ENCODE results near the gene FAM135A.

The FAM135A gene

GRCh38 chr6:70409216-70409615 is 4.1 kb upstream of the FAM135A start:
- TF ChIP-seq CTCF (IDR thresholded peaks at IDR 0.05; ENCODE audit: control insufficient read depth, insufficient read depth, low read depth, low read length, missing control alignments): no peak
- H3K4me3 ChIP-seq (ENCODE audit: control insufficient read depth, low read depth, low read length): no peak overlapping the region
- DNase-seq (ENCODE audit: low read depth): no peak

- H3K4me3 ChIP-seq (ENCODE audit: control insufficient read depth, low read depth, low read length): no peak overlapping the region
- TF ChIP-seq CTCF (IDR thresholded peaks at IDR 0.05; ENCODE audit: control insufficient read depth, insufficient read depth, low read depth, low read length, missing control alignments): no peak
- DNase-seq (ENCODE audit: low read depth): no peak
These were observed 1.6 kb upstream of the FAM135A start for GRCh38 chr6:70411542-70412251.

- DNase-seq (ENCODE audit: low read depth): no peak
These were observed 825 bp upstream of the FAM135A start for GRCh38 chr6:70412252-70413113.

GRCh38 chr6:70413992-70414494 is 735 bp downstream of the FAM135A start:
- DNase-seq (ENCODE audit: low read depth): no peak
- TF ChIP-seq CTCF (IDR thresholded peaks at IDR 0.05; ENCODE audit: control insufficient read depth, insufficient read depth, low read depth, low read length, missing control alignments): no peak
- peak overlapping the region; percentile 96 for H3K4me3 ChIP-seq (ENCODE audit: control insufficient read depth, low read depth, low read length)

More at GRCh38 chr6:70412252-70413113, 825 bp upstream of the FAM135A start:
- no peak for TF ChIP-seq CTCF (IDR thresholded peaks at IDR 0.05; ENCODE audit: control insufficient read depth, insufficient read depth, low read depth, low read length, missing control alignments)
- H3K4me3 ChIP-seq (ENCODE audit: control insufficient read depth, low read depth, low read length): peak overlapping the region; percentile 96

GRCh38 chr6:70414813-70415212 is 1.5 kb downstream of the FAM135A start:
- no peak for DNase-seq (ENCODE audit: low read depth)
- TF ChIP-seq CTCF (IDR thresholded peaks at IDR 0.05; ENCODE audit: control insufficient read depth, insufficient read depth, low read depth, low read length, missing control alignments): no peak
- H3K4me3 ChIP-seq (ENCODE audit: control insufficient read depth, low read depth, low read length): no peak overlapping the region

GRCh38 chr6:70415247-70415646 is 1.9 kb downstream of the FAM135A start:
- no peak for TF ChIP-seq CTCF (IDR thresholded peaks at IDR 0.05; ENCODE audit: control insufficient read depth, insufficient read depth, low read depth, low read length, missing control alignments)
- no peak for DNase-seq (ENCODE audit: low read depth)
- H3K4me3 ChIP-seq (ENCODE audit: control insufficient read depth, low read depth, low read length): no peak overlapping the region

All from AG09309 (cell line).